Prostate gland (tissue), 2 donors: ENCODE measurements around the gene PRPH. TPM values are rescaled to one million over a fixed set of nuclear protein-coding genes. Genes with fewer than 3 reads are reported as not detected.
"Not testable (repeated sequence)": the region's sequence is repeated elsewhere in the genome, so short reads cannot be mapped to it uniquely, and the experiment has no call there.

Source experiments
- DNase-seq: peaks from one replicate; pipeline ENCODE4 v3.0.0-alpha.2; 2019; ENCODE audit warnings: low spot score
- H3K27ac ChIP-seq, 2 donors: fragments of 200-600 bp; sonication (generic); 2 replicates each; pipeline ENCODE4 v1.5.1; 2017 to 2019
- H3K27me3 ChIP-seq: fragments of 200-600 bp; sonication (generic); replicated peaks from 2 replicates; pipeline ENCODE4 v1.5.1; 2019; ENCODE audit not compliant: insufficient read depth
- H3K36me3 ChIP-seq, 2 donors: fragments of 200-600 bp; sonication (generic); 1 replicate in 1 of 2; 2 replicates in 1 of 2; pipeline versions ENCODE4 v1.5.1 to v1.8.1; 2017 to 2019
- H3K4me1 ChIP-seq: fragments of 200-600 bp; sonication (generic); replicated peaks from 2 replicates; pipeline ENCODE4 v1.5.1; 2019
- H3K4me3 ChIP-seq, 2 donors: fragments of 200-600 bp; sonication (generic); 2 replicates each; pipeline ENCODE4 v1.5.1; 2017 to 2019
- H3K9me3 ChIP-seq: fragments of 200-600 bp; sonication (generic); 2 replicates; pipeline ENCODE4 v1.5.1; 2017
- CTCF ChIP-seq, 4 experiments: fragments of 200-600 bp in 2 of 4; fragments of 450-650 bp in 2 of 4; sonication (generic) in 2 of 4; IDR thresholded peaks; 1 replicate in 3 of 4; 2 replicates in 1 of 4; pipeline ENCODE4 v1.5.1; 2016 to 2019; ENCODE audit warnings: antibody characterized with exemption in 4 of 4, mild to moderate bottlenecking in 2 of 4, moderate library complexity in 2 of 4
- POLR2A ChIP-seq: fragments of 450-650 bp; IDR thresholded peaks from one replicate; pipeline ENCODE4 v1.6.1; 2016; ENCODE audit warnings: antibody characterized with exemption, mild to moderate bottlenecking
- POLR2AphosphoS5 ChIP-seq: sonication (generic); formaldehyde crosslinking; IDR thresholded peaks from one replicate; pipeline ENCODE4 v1.6.1; 2017; ENCODE audit warnings: antibody characterized with exemption
- WGBS: methylation state at CpG from one replicate; pipeline ENCODE4 v1.1.5; 2018; 5-methylcytosine and 5-hydroxymethylcytosine counted together
- intact Hi-C: fragments of 100-400 bp; cut with DNase I; formaldehyde crosslinking; loops from one replicate; pipeline ENCODE4 v1.14.2; 2022
- total RNA-seq, 2 donors: library from RNA; depleted of rRNA; stranded (reverse); fragments of >200 nt; gene quantifications; one replicate each; pipeline ENCODE4 v1.1.0, GENCODE V29; 2016

PRPH gene
- total RNA-seq, 2 donors from 2014 or later = 1.4 to 11.4 TPM

GRCh38 chr12:49305762-49306510, 11.0 kb downstream of the PRPH start:
- no peak overlapping the region for H3K27ac ChIP-seq
- no peaks in the 10 kb centered on the region for H3K36me3 ChIP-seq
- intact Hi-C loops = no loop called here
- H3K27me3 ChIP-seq = no peaks in the 10 kb centered on the region
- 72% methylated on average over 6 of the region's 6 CpGs for WGBS
- H3K4me3 ChIP-seq = no peak overlapping the region
- no peak for DNase-seq
- TF ChIP-seq CTCF (IDR thresholded peaks at IDR 0.05) (no peak), POLR2AphosphoS5 (no peak), POLR2A (no peak)
- no peaks in the 10 kb centered on the region for H3K4me1 ChIP-seq
- no peaks in the 10 kb centered on the region for H3K9me3 ChIP-seq

- Histone ChIP-seq H3K27ac (no peak overlapping the region), H3K9me3 (no peaks in the 10 kb centered on the region), H3K4me3 (no peak overlapping the region), H3K36me3 (no peaks in the 10 kb centered on the region), H3K4me1 (no peaks in the 10 kb centered on the region), H3K27me3 (no peaks in the 10 kb centered on the region)
- DNase-seq = no peak
- intact Hi-C loops = no loop called here
- 83% methylated on average over 7 of the region's 7 CpGs for WGBS
- no peak for TF ChIP-seq CTCF (IDR thresholded peaks at IDR 0.05)
- no peak for TF ChIP-seq POLR2A
- no peak for TF ChIP-seq POLR2AphosphoS5
Measured at GRCh38 chr12:49309386-49309785, 14.4 kb downstream of the PRPH start.

- H3K27me3 ChIP-seq, H3K4me3 ChIP-seq, H3K9me3 ChIP-seq, H3K36me3 ChIP-seq, DNase-seq, H3K4me1 ChIP-seq, H3K27ac ChIP-seq, intact Hi-C loops: not testable (repeated sequence)
- WGBS = 53% methylated on average over 2 of the region's 3 CpGs
Measured at GRCh38 chr12:49310451-49311000, 15.6 kb downstream of the PRPH start.

GRCh38 chr12:49314811-49315210, 19.9 kb downstream of the PRPH start:
- intact Hi-C loops = no loop called here
- no peaks in the 10 kb centered on the region for H3K27me3 ChIP-seq
- H3K4me3 ChIP-seq = no peak overlapping the region
- no peaks in the 10 kb centered on the region for H3K36me3 ChIP-seq
- no peak for DNase-seq
- H3K9me3 ChIP-seq = no peaks in the 10 kb centered on the region
- H3K4me1 ChIP-seq = no peaks in the 10 kb centered on the region
- no peak for TF ChIP-seq POLR2AphosphoS5
- TF ChIP-seq POLR2A = no peak
- no peak for TF ChIP-seq CTCF (IDR thresholded peaks at IDR 0.05)
- no peak overlapping the region for H3K27ac ChIP-seq
- WGBS = 82% methylated on average over 1 of the region's 1 CpG

- H3K4me3 ChIP-seq, DNase-seq, H3K9me3 ChIP-seq, intact Hi-C loops, H3K4me1 ChIP-seq, H3K27ac ChIP-seq, H3K27me3 ChIP-seq, H3K36me3 ChIP-seq: not testable (repeated sequence)
- WGBS = 92% methylated on average over 10 of the region's 10 CpGs
Measured at GRCh38 chr12:49317118-49317517, 22.2 kb downstream of the PRPH start.

- intact Hi-C loops = not testable (repeated sequence)
Measured at GRCh38 chr12:49320411-49321103, 25.6 kb downstream of the PRPH start.

More at GRCh38 chr12:49320411-49321103, 25.6 kb downstream of the PRPH start:
- not testable (repeated sequence) for H3K27me3 ChIP-seq, DNase-seq, H3K27ac ChIP-seq, H3K9me3 ChIP-seq, H3K4me3 ChIP-seq, H3K36me3 ChIP-seq, H3K4me1 ChIP-seq
- 92% methylated on average over 9 of the region's 9 CpGs for WGBS
